Adrenal gland (tissue), 12 donors: Measurements from ENCODE around the gene PGAP1. TPM values are rescaled to one million over a fixed set of nuclear protein-coding genes. Genes with fewer than 3 reads are reported as not detected.

Experiments used
- DNase-seq, 7 donors: peaks; one replicate each; pipeline ENCODE4 v3.0.0-alpha.2; 2019 to 2020
- H3K27ac ChIP-seq, 5 donors: fragments of 200-600 bp; sonication (generic) in 4 of 5; 1 replicate in 3 of 5; 2 replicates in 2 of 5; pipeline versions ENCODE4 v1.5.1 to v1.8.0; 2016 to 2020; ENCODE audit warnings: mild to moderate bottlenecking in 1 of 5
- H3K27me3 ChIP-seq: fragments of 200-600 bp; 2 replicates; pipeline ENCODE4 v1.8.0; 2021
- H3K36me3 ChIP-seq, 2 donors: fragments of 200-600 bp; replicated peaks in 1 of 2; 1 replicate in 1 of 2; 2 replicates in 1 of 2; pipeline versions ENCODE4 v1.5.1 to v1.8.0; 2018 to 2022
- H3K4me1 ChIP-seq, 2 donors: fragments of 200-600 bp; replicated peaks in 1 of 2; 1 replicate in 1 of 2; 2 replicates in 1 of 2; pipeline versions ENCODE4 v1.5.1 to v1.8.0; 2018 to 2021
- H3K4me3 ChIP-seq, 4 donors: fragments of 200-600 bp; sonication (generic) in 3 of 4; one replicate each; pipeline ENCODE4 v1.5.1; 2016 to 2018
- H3K9me3 ChIP-seq, 3 donors: fragments of 200-600 bp; sonication (generic) in 1 of 3; replicated peaks in 1 of 3; 1 replicate in 2 of 3; 2 replicates in 1 of 3; pipeline versions ENCODE4 v1.5.1 to v1.8.0; 2016 to 2021
- POLR2A ChIP-seq, 2 donors: fragments of 450-650 bp; IDR thresholded peaks; one replicate each; pipeline ENCODE4 v1.6.1; 2017; ENCODE audit warnings: antibody characterized with exemption in 2 of 2, mild to moderate bottlenecking in 2 of 2, moderate library complexity in 1 of 2
- WGBS, 4 donors: extraction: QIAGEN DNeasy Blood & Tissue Kit in 2 of 4; methylation state at CpG; one replicate each; pipeline versions ENCODE4 v1.1.5 to v1.1.7; 2013 to 2017; 5-methylcytosine and 5-hydroxymethylcytosine counted together
- intact Hi-C, 2 donors: fragments of 100-400 bp; cut with DNase I; formaldehyde crosslinking; loops; one replicate each; pipeline versions ENCODE4 v1.14.1 to v1.15.0; 2022 to 2023
- polyA plus RNA-seq, 3 donors: library from polyadenylated mRNA; stranded (reverse); fragments of 200-250 nt in 2 of 3; fragments of 350-450 nt in 1 of 3; fragmentation: Illumina TruSeq in 1 of 3; extraction: RNeasy Lipid Tissue Mini Kit (QIAGEN cat#74804) in 1 of 3; gene quantifications; one replicate each; pipeline ENCODE4 v1.2.3, GENCODE V29; 2013 to 2014
- total RNA-seq, 9 donors: library from RNA; depleted of rRNA in 4 of 9; stranded (reverse); fragments of >200 nt in 4 of 9; fragments of 120-200 nt in 1 of 9; fragmentation: NEBNext Ultra II Directional in 1 of 9; extraction: Animal tissue kit (Norgen Biotek cat#: 25700) in 1 of 9; gene quantifications; one replicate each; pipeline versions ENCODE4 v1.1.0 to v1.2.4, GENCODE V29; 2013 to 2023
- TF ChIP-seq, protein P1 (sequence below), 6 experiments: fragments of 450-650 bp in 4 of 6; fragments of 200-600 bp in 2 of 6; sonication (generic) in 1 of 6; IDR thresholded peaks; 1 replicate in 5 of 6; 2 replicates in 1 of 6; pipeline versions ENCODE4 v1.5.1 to v1.8.0; 2016 to 2021; ENCODE audit warnings: antibody characterized with exemption in 6 of 6, mild to moderate bottlenecking in 2 of 6, moderate library complexity in 1 of 6
- donor health status: healthy with polysubstance abuse.
- donor health status: Bipolar disorder and iron deficiency.
- donor health status: DM: yes; HTN: yes; CAD: no.
- donor health status: DM: no; HTN: no; CAD: no.
- donor health status: DM: no; HTN: no; CAD: no.
- donor health status: DM: yes; HTN: yes; CAD: no.

PGAP1 gene
- total and polyA plus RNA-seq, 12 donors: 1.8 to 11.6 (median 6.5) TPM

DNA sequence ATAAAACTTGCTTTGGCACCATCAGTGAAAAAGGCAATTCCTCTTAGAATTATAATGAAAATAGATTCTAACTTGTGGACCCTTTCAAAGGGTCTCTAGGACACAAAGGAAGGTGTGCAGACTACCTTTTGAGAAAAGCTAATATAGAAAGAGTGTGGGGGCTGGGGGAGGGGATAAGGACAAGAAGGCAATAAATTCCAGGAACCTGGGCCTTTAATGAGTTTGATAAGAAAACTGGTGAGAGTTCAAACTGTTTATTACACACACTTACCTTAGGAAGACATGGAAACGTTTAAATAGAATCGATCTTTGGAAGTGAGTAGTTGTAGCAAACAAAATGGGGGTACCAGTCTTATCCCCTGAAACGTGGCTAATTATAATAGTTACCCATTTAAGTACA lies 39.6 kb upstream of the PGAP1 start:
- H3K4me1 ChIP-seq: no peaks in the 10 kb centered on the region
- WGBS, 4 donors: 68 to 78% (median 72%) methylated on average over 3 of the region's 3 CpGs
- no peak for DNase-seq
- H3K4me3 ChIP-seq: no peak overlapping the region
- no peaks in the 10 kb centered on the region for H3K9me3 ChIP-seq
- H3K27ac ChIP-seq: no peak overlapping the region
- TF ChIP-seq, protein P1, sequence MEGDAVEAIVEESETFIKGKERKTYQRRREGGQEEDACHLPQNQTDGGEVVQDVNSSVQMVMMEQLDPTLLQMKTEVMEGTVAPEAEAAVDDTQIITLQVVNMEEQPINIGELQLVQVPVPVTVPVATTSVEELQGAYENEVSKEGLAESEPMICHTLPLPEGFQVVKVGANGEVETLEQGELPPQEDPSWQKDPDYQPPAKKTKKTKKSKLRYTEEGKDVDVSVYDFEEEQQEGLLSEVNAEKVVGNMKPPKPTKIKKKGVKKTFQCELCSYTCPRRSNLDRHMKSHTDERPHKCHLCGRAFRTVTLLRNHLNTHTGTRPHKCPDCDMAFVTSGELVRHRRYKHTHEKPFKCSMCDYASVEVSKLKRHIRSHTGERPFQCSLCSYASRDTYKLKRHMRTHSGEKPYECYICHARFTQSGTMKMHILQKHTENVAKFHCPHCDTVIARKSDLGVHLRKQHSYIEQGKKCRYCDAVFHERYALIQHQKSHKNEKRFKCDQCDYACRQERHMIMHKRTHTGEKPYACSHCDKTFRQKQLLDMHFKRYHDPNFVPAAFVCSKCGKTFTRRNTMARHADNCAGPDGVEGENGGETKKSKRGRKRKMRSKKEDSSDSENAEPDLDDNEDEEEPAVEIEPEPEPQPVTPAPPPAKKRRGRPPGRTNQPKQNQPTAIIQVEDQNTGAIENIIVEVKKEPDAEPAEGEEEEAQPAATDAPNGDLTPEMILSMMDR (IDR thresholded peaks at IDR 0.05): no peak
- TF ChIP-seq POLR2A (IDR thresholded peaks at IDR 0.05): no peak
- intact Hi-C loops: no loop called here
- no peaks in the 10 kb centered on the region for H3K36me3 ChIP-seq
- no peaks in the 10 kb centered on the region for H3K27me3 ChIP-seq

DNA sequence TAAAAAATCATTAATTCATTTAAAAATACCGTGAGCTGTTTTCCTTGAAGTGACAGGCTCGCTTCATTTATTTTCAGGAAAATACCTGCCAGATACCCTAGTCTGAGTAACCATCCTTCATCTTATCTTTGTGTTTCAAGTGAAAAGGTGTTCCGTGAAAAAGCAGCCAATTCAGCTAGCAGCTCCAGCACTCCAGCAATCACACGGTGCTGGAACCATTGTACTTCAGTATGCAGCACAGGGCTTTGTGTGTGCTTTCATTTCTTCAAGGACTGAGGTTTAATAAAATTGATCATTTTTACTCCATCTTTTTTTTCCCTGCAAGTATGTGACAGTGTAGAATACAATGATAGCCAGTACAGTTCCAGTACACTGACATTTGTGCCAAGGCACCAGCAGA lies 39.1 kb upstream of the PGAP1 start:
- H3K4me3 ChIP-seq: no peak overlapping the region
- no peak for TF ChIP-seq POLR2A (IDR thresholded peaks at IDR 0.05)
- TF ChIP-seq, protein P1 (IDR thresholded peaks at IDR 0.05): no peak
- no peaks in the 10 kb centered on the region for H3K36me3 ChIP-seq
- DNase-seq: no peak
- no peak overlapping the region for H3K27ac ChIP-seq
- 81 to 85% (median 83%) methylated on average over 4 of the region's 4 CpGs for WGBS, 4 donors
- no peaks in the 10 kb centered on the region for H3K9me3 ChIP-seq
- intact Hi-C loops: no loop called here
- H3K27me3 ChIP-seq: no peaks in the 10 kb centered on the region
- no peaks in the 10 kb centered on the region for H3K4me1 ChIP-seq

DNA sequence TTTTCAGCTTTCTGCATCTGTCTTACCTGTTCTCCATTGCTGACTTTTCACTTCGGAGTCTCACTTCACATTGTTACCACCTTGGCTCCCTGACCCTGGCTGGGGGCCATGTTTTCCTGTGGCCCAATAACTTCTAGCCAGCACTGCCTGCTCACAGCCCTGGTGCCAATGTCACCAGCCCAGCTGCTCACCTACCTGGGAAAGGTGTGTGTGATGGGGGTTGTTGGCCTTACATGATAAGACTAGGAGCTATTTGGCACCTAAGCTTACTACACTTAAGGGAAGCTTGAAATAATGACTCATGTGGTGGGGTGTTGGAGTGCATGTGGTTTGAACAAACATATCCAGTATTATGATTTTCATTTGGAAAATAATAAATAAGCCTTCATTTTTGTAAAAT lies 37.5 kb upstream of the PGAP1 start:
- no peaks in the 10 kb centered on the region for H3K4me1 ChIP-seq
- DNase-seq: no peak
- H3K9me3 ChIP-seq: no peaks in the 10 kb centered on the region
- H3K27me3 ChIP-seq: no peaks in the 10 kb centered on the region
- intact Hi-C loops: no loop called here
- H3K36me3 ChIP-seq: no peaks in the 10 kb centered on the region
- WGBS, 4 donors: 77 to 100% (median 94%) methylated on average over 1 of the region's 1 CpG
- TF ChIP-seq, protein P1 (IDR thresholded peaks at IDR 0.05): no peak
- TF ChIP-seq POLR2A (IDR thresholded peaks at IDR 0.05): no peak
- H3K27ac ChIP-seq: no peak overlapping the region
- H3K4me3 ChIP-seq: no peak overlapping the region

DNA sequence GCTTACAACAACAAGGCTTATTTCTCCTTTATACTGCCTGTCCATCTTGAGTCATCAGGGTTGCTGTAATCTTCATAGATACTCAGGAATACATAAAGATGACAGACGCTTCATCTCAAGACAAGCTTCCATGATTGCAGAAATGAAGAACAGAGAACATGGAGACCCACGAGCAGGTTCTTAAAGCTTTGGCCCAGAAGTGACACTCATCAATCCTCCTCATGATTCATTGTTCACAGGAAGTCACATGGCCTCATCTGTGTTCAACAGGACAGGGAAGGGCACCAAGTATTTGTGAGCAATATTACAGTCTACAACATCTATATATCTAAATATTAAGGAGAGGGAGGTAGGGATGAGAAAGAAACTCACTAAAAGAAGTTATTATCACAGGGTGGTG lies 36.5 kb upstream of the PGAP1 start:
- TF ChIP-seq, protein P1 (IDR thresholded peaks at IDR 0.05): no peak
- no peak for TF ChIP-seq POLR2A (IDR thresholded peaks at IDR 0.05)

More for the DNA sequence above, 36.5 kb upstream of the PGAP1 start:
- Histone ChIP-seq H3K4me1 (no peaks in the 10 kb centered on the region), H3K27ac (no peak overlapping the region), H3K27me3 (no peaks in the 10 kb centered on the region), H3K9me3 (no peaks in the 10 kb centered on the region), H3K4me3 (no peak overlapping the region), H3K36me3 (no peaks in the 10 kb centered on the region)
- 52 to 71% (median 64%) methylated on average over 2 of the region's 2 CpGs for WGBS, 4 donors
- no peak for DNase-seq
- intact Hi-C loops: no loop called here
